Testis (tissue), 3 donors: ENCODE data around the gene VPS29. TPM values are rescaled to one million over a fixed set of nuclear protein-coding genes. Genes with fewer than 3 reads are reported as not detected.
A peak's percentile ranks its signal among the peaks of the same experiment; 100 is the strongest.
"Not testable (repeated sequence)": the region's sequence is repeated elsewhere in the genome, so short reads cannot be mapped to it uniquely, and the experiment has no call there.

Source experiments
- DNase-seq: peaks from one replicate; pipeline ENCODE4 v3.0.0-alpha.2; 2019
- H3K27ac ChIP-seq, 2 donors: fragments of 200-600 bp; sonication (generic); one replicate each; pipeline ENCODE4 v1.5.1; 2019
- H3K27me3 ChIP-seq: fragments of 200-600 bp; sonication (generic); one replicate; pipeline ENCODE4 v1.5.1; 2019
- H3K36me3 ChIP-seq: fragments of 200-600 bp; sonication (generic); one replicate; pipeline ENCODE4 v1.5.1; 2017; ENCODE audit warnings: low read depth; ENCODE audit errors: missing control alignments
- H3K4me1 ChIP-seq: fragments of 200-600 bp; sonication (generic); one replicate; pipeline ENCODE4 v1.5.1; 2019
- H3K4me3 ChIP-seq, 2 donors: fragments of 200-600 bp; sonication (generic); one replicate each; pipeline ENCODE4 v1.5.1; 2017 to 2019
- H3K9me3 ChIP-seq: fragments of 200-600 bp; sonication (generic); one replicate; pipeline ENCODE4 v1.5.1; 2017
- POLR2A ChIP-seq: fragments of 450-650 bp; IDR thresholded peaks from one replicate; pipeline ENCODE4 v1.6.1; 2017; ENCODE audit warnings: antibody characterized with exemption, mild to moderate bottlenecking, moderate library complexity
- WGBS, 2 donors: methylation state at CpG; one replicate each; pipeline ENCODE4 v1.1.5; 2018; 5-methylcytosine and 5-hydroxymethylcytosine counted together
- intact Hi-C: fragments of 100-400 bp; cut with DNase I; formaldehyde crosslinking; loops from one replicate; pipeline ENCODE4 v1.15.1; 2023; ENCODE audit warnings: low total_unique reads
- polyA plus RNA-seq: library from polyadenylated mRNA; stranded (reverse); fragments of 350-450 nt; fragmentation: Illumina TruSeq; extraction: RNeasy Lipid Tissue Mini Kit (QIAGEN cat#74804); gene quantifications from one replicate; pipeline ENCODE4 v1.2.3, GENCODE V29; 2014; ENCODE audit warnings: low read depth, low replicate concordance; ENCODE audit not compliant: insufficient read depth
- total RNA-seq, 2 donors: library from RNA; depleted of rRNA; stranded (reverse); fragments of >200 nt; gene quantifications; one replicate each; pipeline ENCODE4 v1.2.3, GENCODE V29; 2016
- TF ChIP-seq, protein P1 (sequence below), 3 experiments: fragments of 450-650 bp in 2 of 3; fragments of 200-600 bp in 1 of 3; sonication (generic) in 1 of 3; IDR thresholded peaks; one replicate each; pipeline ENCODE4 v1.5.1; 2016 to 2019; ENCODE audit warnings: antibody characterized with exemption in 3 of 3, mild to moderate bottlenecking in 2 of 3, moderate library complexity in 1 of 3

Gene VPS29
- total and polyA plus RNA-seq, 3 donors from 2014 or later, result 66.3 to 81.9 (median 74.5) TPM

DNA sequence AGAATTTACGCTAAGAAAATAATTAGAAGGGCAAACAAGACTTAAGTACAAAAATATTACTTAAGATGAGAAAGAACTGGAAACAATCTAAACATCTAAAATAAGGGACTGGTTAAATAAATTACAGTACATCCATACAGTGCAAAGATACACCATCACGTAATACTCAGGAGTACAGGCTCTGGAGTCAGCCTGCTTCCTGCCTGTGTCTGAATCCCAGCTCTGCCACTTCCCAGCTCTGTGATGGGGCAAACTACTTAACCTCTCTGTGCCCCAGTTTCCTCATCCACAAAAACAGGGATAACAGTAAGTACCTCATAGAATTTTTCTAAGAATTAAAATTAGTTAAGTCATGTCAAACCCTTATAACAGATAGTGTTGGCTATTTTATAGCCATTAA, 45.2 kb upstream of the VPS29 start:
- H3K27me3 ChIP-seq, result no peaks in the 10 kb centered on the region
- 89 to 94% methylated on average over 2 of the region's 2 CpGs for WGBS, 2 donors
- H3K9me3 ChIP-seq, result no peaks in the 10 kb centered on the region
- no peak overlapping the region for H3K4me3 ChIP-seq
- DNase-seq, result no peak
- no peaks in the 10 kb centered on the region for H3K36me3 ChIP-seq
- H3K27ac ChIP-seq, result no peak overlapping the region
- peaks cover 33% of the 10 kb centered on the region for H3K4me1 ChIP-seq
- intact Hi-C loops, result no loop called here
- TF ChIP-seq, protein P1, sequence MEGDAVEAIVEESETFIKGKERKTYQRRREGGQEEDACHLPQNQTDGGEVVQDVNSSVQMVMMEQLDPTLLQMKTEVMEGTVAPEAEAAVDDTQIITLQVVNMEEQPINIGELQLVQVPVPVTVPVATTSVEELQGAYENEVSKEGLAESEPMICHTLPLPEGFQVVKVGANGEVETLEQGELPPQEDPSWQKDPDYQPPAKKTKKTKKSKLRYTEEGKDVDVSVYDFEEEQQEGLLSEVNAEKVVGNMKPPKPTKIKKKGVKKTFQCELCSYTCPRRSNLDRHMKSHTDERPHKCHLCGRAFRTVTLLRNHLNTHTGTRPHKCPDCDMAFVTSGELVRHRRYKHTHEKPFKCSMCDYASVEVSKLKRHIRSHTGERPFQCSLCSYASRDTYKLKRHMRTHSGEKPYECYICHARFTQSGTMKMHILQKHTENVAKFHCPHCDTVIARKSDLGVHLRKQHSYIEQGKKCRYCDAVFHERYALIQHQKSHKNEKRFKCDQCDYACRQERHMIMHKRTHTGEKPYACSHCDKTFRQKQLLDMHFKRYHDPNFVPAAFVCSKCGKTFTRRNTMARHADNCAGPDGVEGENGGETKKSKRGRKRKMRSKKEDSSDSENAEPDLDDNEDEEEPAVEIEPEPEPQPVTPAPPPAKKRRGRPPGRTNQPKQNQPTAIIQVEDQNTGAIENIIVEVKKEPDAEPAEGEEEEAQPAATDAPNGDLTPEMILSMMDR (IDR thresholded peaks at IDR 0.05), result no peak
- no peak for TF ChIP-seq POLR2A

DNA sequence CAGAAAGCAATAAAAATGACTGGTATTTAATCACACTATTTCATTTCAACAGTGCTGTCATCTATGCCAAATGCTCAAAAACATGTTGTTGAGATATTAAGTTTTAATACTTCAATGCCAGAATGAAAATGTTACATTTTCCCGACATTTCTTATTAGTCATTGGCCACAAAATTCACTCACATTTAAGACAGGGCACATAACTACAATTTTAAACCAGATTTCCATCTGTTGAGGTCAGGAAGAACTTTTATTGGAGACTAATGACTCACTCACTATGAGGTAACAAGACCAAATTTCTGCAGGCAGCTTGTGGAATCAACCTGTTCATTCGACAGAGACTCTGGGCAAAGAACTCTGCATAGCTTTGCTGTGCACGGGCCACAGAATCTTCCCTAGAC, 44.4 kb upstream of the VPS29 start:
- H3K4me1 ChIP-seq, result peaks cover 35% of the 10 kb centered on the region
- H3K9me3 ChIP-seq, result no peaks in the 10 kb centered on the region
- no peak for DNase-seq
- no peak overlapping the region for H3K4me3 ChIP-seq
- no peaks in the 10 kb centered on the region for H3K36me3 ChIP-seq
- no peaks in the 10 kb centered on the region for H3K27me3 ChIP-seq
- intact Hi-C loops, result no loop called here
- TF ChIP-seq, protein P1 (IDR thresholded peaks at IDR 0.05), result no peak
- no peak for TF ChIP-seq POLR2A
- no peak overlapping the region for H3K27ac ChIP-seq
- WGBS, 2 donors, result 74% methylated on average over 3 of the region's 3 CpGs

DNA sequence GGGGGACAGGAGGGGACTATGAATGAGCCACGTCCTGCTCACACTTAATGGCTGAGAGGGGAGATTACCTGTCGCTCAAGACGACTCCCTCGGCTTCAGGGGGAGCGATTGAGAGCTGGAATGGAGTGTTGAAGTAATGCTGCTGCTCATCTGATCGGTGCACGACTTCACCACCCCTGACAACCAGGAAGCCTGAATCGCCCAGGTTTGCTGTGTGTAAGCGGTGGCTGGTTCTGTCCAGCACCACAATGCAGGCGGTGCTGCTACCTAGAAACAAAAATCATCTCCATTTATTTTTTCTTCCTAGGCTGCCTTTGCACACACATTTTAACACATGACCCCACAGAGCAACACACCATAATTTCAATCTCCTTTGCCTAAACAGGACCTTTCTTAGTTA, 43.9 kb upstream of the VPS29 start:
- Histone ChIP-seq H3K9me3 (no peaks in the 10 kb centered on the region), H3K4me1 (peaks cover 35% of the 10 kb centered on the region), H3K4me3 (no peak overlapping the region), H3K27ac (peak overlapping the region in 1 of 2 donors; percentile 89), H3K36me3 (no peaks in the 10 kb centered on the region), H3K27me3 (no peaks in the 10 kb centered on the region)
- 79 to 84% methylated on average over 10 of the region's 10 CpGs for WGBS, 2 donors
- TF ChIP-seq POLR2A, result no peak
- TF ChIP-seq, protein P1 (IDR thresholded peaks at IDR 0.05), result no peak
- intact Hi-C loops, result no loop called here
- DNase-seq, result no peak

DNA sequence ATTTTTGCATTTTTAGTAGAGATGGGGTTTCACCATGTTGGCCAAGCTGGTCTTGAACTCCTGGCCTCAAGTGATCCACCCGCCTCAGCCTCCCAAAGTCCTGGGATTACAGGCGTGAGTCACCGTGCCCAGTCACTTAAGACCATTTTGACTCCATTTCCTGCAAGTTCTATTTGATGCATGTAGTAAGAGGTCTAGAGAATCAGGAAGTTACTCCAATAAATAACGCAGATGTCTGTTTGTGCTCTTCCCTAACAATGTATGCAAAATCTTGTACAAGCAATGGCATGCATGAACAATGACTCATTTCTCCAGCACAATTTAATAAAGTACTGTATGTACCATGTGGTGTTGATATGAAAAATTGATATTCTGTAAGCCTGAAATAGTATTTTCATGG, 43.3 kb upstream of the VPS29 start:
- H3K27me3 ChIP-seq, H3K36me3 ChIP-seq, H3K4me3 ChIP-seq, intact Hi-C loops, H3K9me3 ChIP-seq, DNase-seq: not testable (repeated sequence)
- Histone ChIP-seq H3K27ac (peak overlapping the region in 1 of 2 donors; percentile 89), H3K4me1 (peaks cover 35% of the 10 kb centered on the region)
- 88 to 97% methylated on average over 4 of the region's 4 CpGs for WGBS, 2 donors

DNA sequence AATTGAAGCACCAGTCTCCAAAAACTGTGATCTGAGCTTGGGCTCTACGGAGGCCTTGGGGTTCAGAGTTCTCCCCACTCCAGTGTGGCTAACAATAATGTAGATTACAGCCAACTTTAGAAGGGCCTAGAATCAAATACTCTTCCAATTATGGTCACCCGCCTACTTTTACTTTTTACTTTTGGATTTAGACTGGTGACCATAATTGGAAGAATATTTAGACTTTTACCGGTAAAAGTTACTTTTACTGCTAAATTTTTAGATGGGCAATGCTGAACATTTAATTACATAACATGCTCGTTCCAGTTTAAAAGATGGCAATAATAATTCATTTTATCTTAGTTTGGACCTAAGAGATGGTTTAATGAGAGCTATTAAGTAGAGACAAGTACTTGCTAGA, 42.1 kb upstream of the VPS29 start:
- H3K36me3 ChIP-seq, result no peaks in the 10 kb centered on the region
- TF ChIP-seq, protein P1 (IDR thresholded peaks at IDR 0.05), result no peak
- no peak for TF ChIP-seq POLR2A
- 43 to 59% methylated on average over 4 of the region's 4 CpGs for WGBS, 2 donors
- no peaks in the 10 kb centered on the region for H3K27me3 ChIP-seq
- peaks cover 35% of the 10 kb centered on the region for H3K4me1 ChIP-seq
- DNase-seq, result no peak
- peak overlapping the region; percentile 83 to 89 for H3K27ac ChIP-seq
- intact Hi-C loops, result no loop called here
- H3K4me3 ChIP-seq, result no peak overlapping the region
- H3K9me3 ChIP-seq, result no peaks in the 10 kb centered on the region
